WI38 (cell line): ENCODE measurements around the gene NOL3.
A peak's percentile ranks its signal among the peaks of the same experiment; 100 is the strongest.

Experiments used
- H3K4me3 ChIP-seq: 2 replicates; pipeline ENCODE4 v1.5.1; 2011; ENCODE audit warnings: low read depth, mild to moderate bottlenecking, control low read depth, low read length
- CTCF ChIP-seq: IDR thresholded peaks from 2 replicates; pipeline ENCODE4 v1.5.1; 2012; ENCODE audit warnings: low read depth, mild to moderate bottlenecking, control low read depth, low read length

NOL3 gene

GRCh38 chr16:67183284-67183626 lies 12.9 kb downstream of the NOL3 start:
- no peak for TF ChIP-seq CTCF
- H3K4me3 ChIP-seq = peak overlapping the region; percentile 78

- peak within 1 kb of the TSS; percentile 78 for H3K4me3 ChIP-seq
- TF ChIP-seq CTCF = no peak
Measured at GRCh38 chr16:67183627-67184452, 13.5 kb downstream of the NOL3 start, which contains the start of gene MATCAP1. Gene MATCAP1 (minus strand): TSS chr16:67183963. CDS start chr16:67180610, 3,353 bp downstream.

- TF ChIP-seq CTCF = no peak
- H3K4me3 ChIP-seq = peak overlapping the region; percentile 78
Measured at GRCh38 chr16:67184453-67184994, 14.2 kb downstream of the NOL3 start.

GRCh38 chr16:67184995-67185650 lies 14.8 kb downstream of the NOL3 start:
- TF ChIP-seq CTCF = peak; percentile 67; the same call in 1 of the 2 replicates
- peak overlapping the region; percentile 16; the same call in 1 of the 2 replicates for H3K4me3 ChIP-seq

- no peak for TF ChIP-seq CTCF
- peak overlapping the region; percentile 16; the same call in 1 of the 2 replicates for H3K4me3 ChIP-seq
Measured at GRCh38 chr16:67185651-67186134, 15.4 kb downstream of the NOL3 start.

- no peak for TF ChIP-seq CTCF
- no peak overlapping the region for H3K4me3 ChIP-seq
Measured at GRCh38 chr16:67186550-67186950, 16.2 kb downstream of the NOL3 start.
